ENCODE measurements around the gene ARHGEF17. TPM values are rescaled to one million over a fixed set of nuclear protein-coding genes. Genes with fewer than 3 reads are reported as not detected.

Gene ARHGEF17
- total and polyA plus RNA-seq, 2 of the 8 experiments (the other 6 are each of a cell fraction or from before 2014, with no cell fraction given): 11.3 to 14.6 TPM

DNA sequence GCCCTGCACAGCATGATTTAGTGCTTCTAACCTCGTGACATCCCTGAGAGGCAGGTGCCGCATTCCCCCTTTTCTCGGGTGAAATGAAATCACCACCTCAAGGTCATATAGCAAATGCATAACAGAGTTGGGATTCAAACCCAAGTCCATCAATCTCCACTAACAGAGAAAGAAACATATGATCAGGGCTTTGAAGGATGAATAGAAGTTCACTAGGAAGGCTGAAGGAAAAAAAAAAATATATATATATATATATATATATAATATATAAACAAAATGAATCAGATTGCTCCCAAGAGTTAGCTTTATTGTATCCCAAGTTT lies 12.1 kb upstream of the ARHGEF17 start:
- Histone ChIP-seq H3K27me3 (replicated peaks in 1 of 4; ENCODE audit: control insufficient read depth in 3 of 4, extremely low read depth in 1 of 4, insufficient read depth in 3 of 4, low read length in 3 of 4) (peaks cover 0 to 19% (median 8%) of the 10 kb centered on the region in 4 experiments; a peak in 5 of 7 replicates), H3K27ac (ENCODE audit: low read depth, low read length) (no peak overlapping the region), H3K79me2 (ENCODE audit: control insufficient read depth in 1 of 2, insufficient read depth in 2 of 2, low read length in 2 of 2) (no peaks in the 10 kb centered on the region), H3K79me1 (ENCODE audit: low read depth, low read length) (no peaks in the 10 kb centered on the region), H3K14ac (ENCODE audit: insufficient read length) (no peak overlapping the region), H2AK5ac (ENCODE audit: low read depth, low read length) (no peak overlapping the region), H3K18ac (ENCODE audit: extremely low read depth, low read length) (no peak overlapping the region), H3K23ac (ENCODE audit: insufficient read length) (no peak overlapping the region), H3K9me3 (ENCODE audit: insufficient read depth in 2 of 2, low read depth in 1 of 2, low read length in 1 of 2) (no peaks in the 10 kb centered on the region), H2AFZ (ENCODE audit: low read length) (no peak overlapping the region), H2BK15ac (ENCODE audit: low read length) (no peak overlapping the region), H3K4ac (replicated peaks; ENCODE audit: insufficient read length, low read depth, low read length) (no peak overlapping the region), H2BK12ac (ENCODE audit: low read depth, low read length) (no peak overlapping the region), H3K4me2 (ENCODE audit: insufficient read depth in 1 of 2, low read depth in 2 of 2, low read length in 2 of 2) (no peak overlapping the region), H2BK20ac (ENCODE audit: low read length) (no peak overlapping the region), H4K5ac (ENCODE audit: insufficient read length, low read depth, low read length) (no peak overlapping the region), H4K20me1 (replicated peaks in 1 of 2; ENCODE audit: control insufficient read depth in 1 of 2, insufficient read depth in 2 of 2, low read length in 2 of 2) (peaks cover 0 to 2% of the 10 kb centered on the region in 2 experiments), H3K56ac (replicated peaks; ENCODE audit: insufficient read length, low read depth, low read length) (no peak overlapping the region), H2BK5ac (ENCODE audit: low read depth, low read length) (no peak overlapping the region), H3K4me3 (ENCODE audit: extremely low read depth in 1 of 4, insufficient read depth in 2 of 4, low read depth in 3 of 4, low read length in 4 of 4) (no peak overlapping the region), H3K36me3 (ENCODE audit: control insufficient read depth in 2 of 4, insufficient read depth in 4 of 4, low read length in 3 of 4) (no peaks in the 10 kb centered on the region), H4K91ac (replicated peaks; ENCODE audit: insufficient read length, low read length) (no peak overlapping the region), H2BK120ac (replicated peaks; ENCODE audit: low read depth, low read length) (no peak overlapping the region), H3K4me1 (replicated peaks in 1 of 4; ENCODE audit: control insufficient read depth in 3 of 4, insufficient read depth in 4 of 4, low read length in 3 of 4) (peaks cover 0 to 4% (median 2%) of the 10 kb centered on the region in 4 experiments; a peak in 3 of 7 replicates), H4K8ac (ENCODE audit: extremely low read depth, insufficient read depth, low read length) (no peak overlapping the region), H3K9ac (replicated peaks in 1 of 4; ENCODE audit: extremely low read depth in 1 of 4, low read depth in 3 of 4, low read length in 3 of 4) (no peak overlapping the region), H3K23me2 (ENCODE audit: low read depth, low read length) (peaks cover 2% of the 10 kb centered on the region; the same call in 1 of the 2 replicates)
- POLR2A ChIA-PET (ENCODE audit: partially characterized antibody): no interaction called here
- DNase-seq (ENCODE audit: low read depth in 1 of 2, low spot score in 2 of 2): no peak
- CTCF ChIA-PET (ENCODE audit: partially characterized antibody): interaction anchor here (1.3 to 19.0 kb wide), 7 partner anchors 16 to 77 kb away, joined by 3 to 233 read pairs (median 8); partner anchors contain the start of gene ARHGEF17
- 86% methylated on average over 3 of the region's 3 CpGs; no CpG with 5 or more reads in 1 of the 2 experiments for WGBS, 2 experiments (ENCODE audit: extremely low coverage in 1 of 2, insufficient coverage in 1 of 2, insufficient read length in 1 of 2, insufficient replicate concordance in 2 of 2, low coverage in 1 of 2, low lambda C conversion rate in 2 of 2, missing lambda C conversion rate in 1 of 2)
- no peak for FAIRE-seq
- TF ChIP-seq TEAD4 (IDR thresholded peaks at IDR 0.05; ENCODE audit: low read depth, low read length): no peak
- TF ChIP-seq, protein P1, sequence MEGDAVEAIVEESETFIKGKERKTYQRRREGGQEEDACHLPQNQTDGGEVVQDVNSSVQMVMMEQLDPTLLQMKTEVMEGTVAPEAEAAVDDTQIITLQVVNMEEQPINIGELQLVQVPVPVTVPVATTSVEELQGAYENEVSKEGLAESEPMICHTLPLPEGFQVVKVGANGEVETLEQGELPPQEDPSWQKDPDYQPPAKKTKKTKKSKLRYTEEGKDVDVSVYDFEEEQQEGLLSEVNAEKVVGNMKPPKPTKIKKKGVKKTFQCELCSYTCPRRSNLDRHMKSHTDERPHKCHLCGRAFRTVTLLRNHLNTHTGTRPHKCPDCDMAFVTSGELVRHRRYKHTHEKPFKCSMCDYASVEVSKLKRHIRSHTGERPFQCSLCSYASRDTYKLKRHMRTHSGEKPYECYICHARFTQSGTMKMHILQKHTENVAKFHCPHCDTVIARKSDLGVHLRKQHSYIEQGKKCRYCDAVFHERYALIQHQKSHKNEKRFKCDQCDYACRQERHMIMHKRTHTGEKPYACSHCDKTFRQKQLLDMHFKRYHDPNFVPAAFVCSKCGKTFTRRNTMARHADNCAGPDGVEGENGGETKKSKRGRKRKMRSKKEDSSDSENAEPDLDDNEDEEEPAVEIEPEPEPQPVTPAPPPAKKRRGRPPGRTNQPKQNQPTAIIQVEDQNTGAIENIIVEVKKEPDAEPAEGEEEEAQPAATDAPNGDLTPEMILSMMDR (IDR thresholded peaks at IDR 0.05; ENCODE audit: control extremely low read depth in 1 of 3, insufficient read depth in 1 of 3, low read depth in 1 of 3, low read length in 3 of 3): no peak
- no peak for TF ChIP-seq CREB1 (IDR thresholded peaks at IDR 0.05)
- TF ChIP-seq, protein P2, sequence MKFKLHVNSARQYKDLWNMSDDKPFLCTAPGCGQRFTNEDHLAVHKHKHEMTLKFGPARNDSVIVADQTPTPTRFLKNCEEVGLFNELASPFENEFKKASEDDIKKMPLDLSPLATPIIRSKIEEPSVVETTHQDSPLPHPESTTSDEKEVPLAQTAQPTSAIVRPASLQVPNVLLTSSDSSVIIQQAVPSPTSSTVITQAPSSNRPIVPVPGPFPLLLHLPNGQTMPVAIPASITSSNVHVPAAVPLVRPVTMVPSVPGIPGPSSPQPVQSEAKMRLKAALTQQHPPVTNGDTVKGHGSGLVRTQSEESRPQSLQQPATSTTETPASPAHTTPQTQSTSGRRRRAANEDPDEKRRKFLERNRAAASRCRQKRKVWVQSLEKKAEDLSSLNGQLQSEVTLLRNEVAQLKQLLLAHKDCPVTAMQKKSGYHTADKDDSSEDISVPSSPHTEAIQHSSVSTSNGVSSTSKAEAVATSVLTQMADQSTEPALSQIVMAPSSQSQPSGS (IDR thresholded peaks at IDR 0.05; ENCODE audit: low read length): no peak
- TF ChIP-seq BACH1 (IDR thresholded peaks at IDR 0.05; ENCODE audit: low read length): no peak
- no peak for TF ChIP-seq HDAC6 (IDR thresholded peaks at IDR 0.05; ENCODE audit: low read depth, low read length)
- TF ChIP-seq, protein P3, sequence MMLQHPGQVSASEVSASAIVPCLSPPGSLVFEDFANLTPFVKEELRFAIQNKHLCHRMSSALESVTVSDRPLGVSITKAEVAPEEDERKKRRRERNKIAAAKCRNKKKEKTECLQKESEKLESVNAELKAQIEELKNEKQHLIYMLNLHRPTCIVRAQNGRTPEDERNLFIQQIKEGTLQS (IDR thresholded peaks at IDR 0.05; ENCODE audit: insufficient read depth, low read depth, low read length): no peak
- TF ChIP-seq RFX5 (IDR thresholded peaks at IDR 0.05; ENCODE audit: borderline replicate concordance, low read depth, low read length): no peak
- TF ChIP-seq CBX5 (IDR thresholded peaks at IDR 0.05; ENCODE audit: low read depth, low read length): no peak
- TF ChIP-seq GTF2F1 (IDR thresholded peaks at IDR 0.05; ENCODE audit: borderline replicate concordance, low read depth, low read length): no peak

Measured in H1 (cell line).